OCI-LY3 (cell line): ENCODE data around the gene TENM4.

ENCODE experiments used
- H2AFZ ChIP-seq: fragments of 200-600, 300-600 bp; shearing (Covaris generic); 2 replicates; pipeline ENCODE4 v1.6.0; 2014; ENCODE audit warnings: antibody characterized with exemption, low read depth, low read length
- H3K27ac ChIP-seq: fragments of 200-600, 300-600 bp; sonication (generic); 2 replicates; pipeline ENCODE4 v1.5.1; 2014; ENCODE audit warnings: mild to moderate bottlenecking, low read length, moderate library complexity, mixed read lengths
- H3K27me3 ChIP-seq: fragments of 200-600, 300-600 bp; sonication (generic); 2 replicates; pipeline ENCODE4 v1.6.1; 2014; ENCODE audit warnings: low read depth, low read length, mixed read lengths
- H3K36me3 ChIP-seq: fragments of 200-600, 300-600 bp; sonication (generic); replicated peaks from 2 replicates; pipeline ENCODE3; 2014; ENCODE audit warnings: low read depth, low read length, mixed read lengths
- H3K4me1 ChIP-seq: fragments of 300-600, 200-600 bp; sonication (generic); 2 replicates; pipeline ENCODE4 v1.6.1; 2014; ENCODE audit warnings: low read length, mixed read lengths
- H3K4me2 ChIP-seq: fragments of 200-600, 300-600 bp; sonication (generic); 2 replicates; pipeline ENCODE4 v1.6.1; 2014; ENCODE audit warnings: low read length, mixed read lengths
- H3K4me3 ChIP-seq: fragments of 300-600, 200-600 bp; sonication (generic); 2 replicates; pipeline ENCODE4 v1.5.1; 2014; ENCODE audit warnings: antibody characterized with exemption, mild to moderate bottlenecking, low read length, moderate library complexity
- H3K79me2 ChIP-seq: fragments of 300-600, 200-600 bp; shearing (Covaris generic); 2 replicates; pipeline ENCODE4 v1.6.1; 2014; ENCODE audit warnings: mild to moderate bottlenecking, low read length, mixed read lengths
- H3K9ac ChIP-seq: fragments of 300-600, 200-600 bp; shearing (Covaris generic); 2 replicates; pipeline ENCODE4 v1.6.0; 2014; ENCODE audit warnings: mild to moderate bottlenecking, low read length, moderate library complexity
- H3K9me3 ChIP-seq: fragments of 200-600, 300-600 bp; shearing (Covaris generic); 2 replicates; pipeline ENCODE4 v1.6.1; 2014; ENCODE audit warnings: low read length, mixed read lengths; ENCODE audit not compliant: insufficient read depth
- H4K20me1 ChIP-seq: fragments of 200-600, 300-600 bp; sonication (generic); 2 replicates; pipeline ENCODE4 v1.6.1; 2016; ENCODE audit warnings: low read length, mixed read lengths; ENCODE audit not compliant: insufficient read depth
- EZH2phosphoT487 ChIP-seq: fragments of 200-600 bp; shearing (Covaris generic); IDR thresholded peaks from 2 replicates; pipeline ENCODE4 v1.6.1; 2018; ENCODE audit warnings: antibody characterized with exemption, mixed run types, low read depth
- TF ChIP-seq, protein P1 (sequence below): fragments of 200-600, 300-600 bp; sonication (generic); IDR thresholded peaks from 2 replicates; pipeline ENCODE4 v1.5.1; 2014; ENCODE audit warnings: antibody characterized with exemption, low read length, low read depth

TENM4 gene

DNA sequence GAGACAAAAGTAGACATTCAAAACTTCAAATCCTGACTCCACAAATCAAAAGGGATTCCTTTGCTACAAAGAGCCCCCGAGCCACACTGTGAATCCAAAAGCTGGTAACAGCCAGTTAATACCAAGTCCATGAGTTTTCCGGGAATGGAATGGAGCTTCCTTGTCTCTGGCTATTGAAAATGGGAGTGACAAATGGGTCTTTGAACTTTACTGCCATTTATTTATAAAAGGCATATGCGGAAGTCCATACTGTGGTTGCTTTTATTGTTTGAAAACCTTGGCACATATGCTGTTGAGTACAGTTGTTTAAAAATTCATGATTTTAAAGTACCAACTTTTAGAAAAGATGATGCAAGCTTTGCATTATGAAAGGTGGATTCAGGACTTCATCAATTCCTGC lies 659.9 kb downstream of the TENM4 start:
- H3K36me3 ChIP-seq, result no peaks in the 10 kb centered on the region
- no peak overlapping the region for H3K4me3 ChIP-seq
- H3K79me2 ChIP-seq, result no peaks in the 10 kb centered on the region
- H3K27ac ChIP-seq, result no peak overlapping the region
- H2AFZ ChIP-seq, result no peak overlapping the region
- no peaks in the 10 kb centered on the region for H3K9me3 ChIP-seq
- no peak overlapping the region for H3K9ac ChIP-seq
- H3K27me3 ChIP-seq, result no peaks in the 10 kb centered on the region
- TF ChIP-seq EZH2phosphoT487, result no peak
- TF ChIP-seq, protein P1, sequence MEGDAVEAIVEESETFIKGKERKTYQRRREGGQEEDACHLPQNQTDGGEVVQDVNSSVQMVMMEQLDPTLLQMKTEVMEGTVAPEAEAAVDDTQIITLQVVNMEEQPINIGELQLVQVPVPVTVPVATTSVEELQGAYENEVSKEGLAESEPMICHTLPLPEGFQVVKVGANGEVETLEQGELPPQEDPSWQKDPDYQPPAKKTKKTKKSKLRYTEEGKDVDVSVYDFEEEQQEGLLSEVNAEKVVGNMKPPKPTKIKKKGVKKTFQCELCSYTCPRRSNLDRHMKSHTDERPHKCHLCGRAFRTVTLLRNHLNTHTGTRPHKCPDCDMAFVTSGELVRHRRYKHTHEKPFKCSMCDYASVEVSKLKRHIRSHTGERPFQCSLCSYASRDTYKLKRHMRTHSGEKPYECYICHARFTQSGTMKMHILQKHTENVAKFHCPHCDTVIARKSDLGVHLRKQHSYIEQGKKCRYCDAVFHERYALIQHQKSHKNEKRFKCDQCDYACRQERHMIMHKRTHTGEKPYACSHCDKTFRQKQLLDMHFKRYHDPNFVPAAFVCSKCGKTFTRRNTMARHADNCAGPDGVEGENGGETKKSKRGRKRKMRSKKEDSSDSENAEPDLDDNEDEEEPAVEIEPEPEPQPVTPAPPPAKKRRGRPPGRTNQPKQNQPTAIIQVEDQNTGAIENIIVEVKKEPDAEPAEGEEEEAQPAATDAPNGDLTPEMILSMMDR, result no peak
- no peak overlapping the region for H3K4me2 ChIP-seq
- no peaks in the 10 kb centered on the region for H3K4me1 ChIP-seq
- H4K20me1 ChIP-seq, result no peaks in the 10 kb centered on the region

DNA sequence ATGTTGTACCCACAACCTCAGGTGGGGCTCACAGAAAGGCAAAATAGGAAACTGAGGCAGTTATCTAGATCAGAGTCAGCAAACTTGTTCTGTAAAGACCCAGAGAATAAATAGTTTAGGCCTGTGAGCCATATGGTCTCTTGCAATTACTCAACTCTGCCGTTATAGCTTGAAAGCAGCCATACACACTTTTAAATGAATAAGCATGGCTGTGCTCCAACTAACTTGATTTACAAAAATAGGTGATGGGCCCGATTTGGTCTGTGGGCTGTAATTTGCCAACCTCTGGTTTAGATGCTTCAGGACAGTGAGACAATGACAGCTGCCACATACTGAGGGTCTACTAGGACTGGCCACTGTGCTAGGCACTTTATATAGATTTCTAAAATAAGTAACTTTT lies 667.3 kb downstream of the TENM4 start:
- no peaks in the 10 kb centered on the region for H3K79me2 ChIP-seq
- no peak overlapping the region for H3K9ac ChIP-seq
- TF ChIP-seq EZH2phosphoT487, result no peak
- TF ChIP-seq, protein P1, result no peak
- H3K36me3 ChIP-seq, result no peaks in the 10 kb centered on the region
- no peak overlapping the region for H3K27ac ChIP-seq
- no peaks in the 10 kb centered on the region for H3K4me1 ChIP-seq
- no peak overlapping the region for H3K4me2 ChIP-seq
- H3K4me3 ChIP-seq, result no peak overlapping the region
- H3K9me3 ChIP-seq, result no peaks in the 10 kb centered on the region
- no peaks in the 10 kb centered on the region for H4K20me1 ChIP-seq
- H3K27me3 ChIP-seq, result no peaks in the 10 kb centered on the region
- H2AFZ ChIP-seq, result no peak overlapping the region

DNA sequence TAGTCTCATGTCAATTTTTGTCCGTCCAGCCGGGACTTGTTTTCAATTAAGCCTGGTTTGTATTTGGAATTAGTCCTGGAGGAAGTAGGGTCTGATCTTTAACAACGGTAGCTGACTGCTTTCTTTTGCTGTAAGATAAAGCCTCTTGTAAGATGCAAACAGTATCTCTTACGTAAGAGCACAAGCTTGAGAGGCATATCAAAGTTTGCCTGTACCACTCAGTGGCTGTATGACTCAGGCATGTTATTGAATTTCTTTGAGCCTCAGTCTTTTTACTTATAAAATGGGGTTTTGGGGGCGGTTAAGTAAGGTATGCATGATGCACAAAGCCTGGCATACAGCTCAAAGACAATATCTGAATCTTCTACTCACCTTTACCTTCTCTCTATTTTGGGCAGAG lies 667.8 kb downstream of the TENM4 start:
- H3K4me2 ChIP-seq, result no peak overlapping the region
- H3K27ac ChIP-seq, result no peak overlapping the region
- H3K36me3 ChIP-seq, result no peaks in the 10 kb centered on the region
- H3K27me3 ChIP-seq, result no peaks in the 10 kb centered on the region
- H3K9me3 ChIP-seq, result no peaks in the 10 kb centered on the region
- H2AFZ ChIP-seq, result no peak overlapping the region
- TF ChIP-seq, protein P1, result no peak
- TF ChIP-seq EZH2phosphoT487, result no peak
- H3K9ac ChIP-seq, result no peak overlapping the region
- no peak overlapping the region for H3K4me3 ChIP-seq
- H3K4me1 ChIP-seq, result no peaks in the 10 kb centered on the region
- no peaks in the 10 kb centered on the region for H4K20me1 ChIP-seq
- H3K79me2 ChIP-seq, result no peaks in the 10 kb centered on the region

DNA sequence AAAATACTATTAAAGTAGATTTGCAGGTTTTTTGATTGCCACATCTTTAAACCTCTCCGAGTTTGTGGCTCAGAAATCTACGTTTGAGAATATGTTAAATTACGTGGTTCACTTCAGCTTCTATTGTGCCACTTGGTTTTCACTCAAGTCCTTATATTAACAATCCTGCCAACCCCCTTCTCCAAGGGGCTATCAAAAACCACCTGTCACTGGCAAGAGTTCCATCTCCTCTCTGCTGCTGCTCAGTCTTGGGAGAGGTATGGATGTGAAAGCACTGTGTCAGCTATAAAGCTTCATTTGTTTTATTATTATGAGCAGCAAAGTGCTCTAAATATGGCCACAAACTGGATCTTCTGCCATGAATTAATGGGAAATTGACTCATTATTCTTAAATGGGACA lies 668.6 kb downstream of the TENM4 start:
- H3K4me1 ChIP-seq, result no peaks in the 10 kb centered on the region
- H3K9me3 ChIP-seq, result no peaks in the 10 kb centered on the region
- H3K27ac ChIP-seq, result no peak overlapping the region
- H3K4me2 ChIP-seq, result no peak overlapping the region
- H3K36me3 ChIP-seq, result no peaks in the 10 kb centered on the region
- H3K4me3 ChIP-seq, result no peak overlapping the region
- no peaks in the 10 kb centered on the region for H3K79me2 ChIP-seq
- H4K20me1 ChIP-seq, result no peaks in the 10 kb centered on the region
- no peaks in the 10 kb centered on the region for H3K27me3 ChIP-seq
- no peak overlapping the region for H3K9ac ChIP-seq
- TF ChIP-seq, protein P1, result no peak
- no peak for TF ChIP-seq EZH2phosphoT487
- H2AFZ ChIP-seq, result no peak overlapping the region
